ENCODE results near the gene SELENOO. TPM values are rescaled to one million over a fixed set of nuclear protein-coding genes. Genes with fewer than 3 reads are reported as not detected.

SELENOO gene
- polyA plus RNA-seq, 10 donors: 6.8 to 16.9 (median 12.4) TPM

- DNase-seq: no peak
Measured at GRCh38 chr22:50251477-50252081, 50.8 kb downstream of the SELENOO start.

GRCh38 chr22:50252082-50253045 lies 51.6 kb downstream of the SELENOO start:
- DNase-seq: peak in 1 of 3 donors; percentile 75

GRCh38 chr22:50253046-50253915 lies 52.5 kb downstream of the SELENOO start:
- DNase-seq: no peak

GRCh38 chr22:50253941-50254340 lies 53.1 kb downstream of the SELENOO start:
- DNase-seq: no peak

GRCh38 chr22:50255099-50255498 lies 54.3 kb downstream of the SELENOO start:
- no peak for DNase-seq

GRCh38 chr22:50255607-50256006 lies 54.8 kb downstream of the SELENOO start:
- DNase-seq: no peak

GRCh38 chr22:50256258-50256862 lies 55.5 kb downstream of the SELENOO start:
- DNase-seq: no peak

- DNase-seq: no peak
Measured at GRCh38 chr22:50257041-50257440, 56.2 kb downstream of the SELENOO start.

- no peak for DNase-seq
Measured at GRCh38 chr22:50257451-50258360, 56.9 kb downstream of the SELENOO start.

GRCh38 chr22:50258361-50259292 lies 57.8 kb downstream of the SELENOO start:
- DNase-seq: no peak

- no peak for DNase-seq
Measured at GRCh38 chr22:50259302-50259701, 58.5 kb downstream of the SELENOO start.

- DNase-seq: no peak
Measured at GRCh38 chr22:50260434-50260800, 59.6 kb downstream of the SELENOO start.

- DNase-seq: peak in 2 of 3 donors; percentile 63 to 80
Measured at GRCh38 chr22:50260801-50261614, 60.2 kb downstream of the SELENOO start.

GRCh38 chr22:50261615-50262459 lies 61.0 kb downstream of the SELENOO start, which contains the start of gene MAPK12:
Gene MAPK12 (minus strand): TSS chr22:50261683. CDS start chr22:50261509, 174 bp downstream.
- DNase-seq: peak in 1 of 3 donors; percentile 50

GRCh38 chr22:50262460-50262911 lies 61.7 kb downstream of the SELENOO start:
- no peak for DNase-seq

- DNase-seq: no peak
Measured at GRCh38 chr22:50262973-50263617, 62.3 kb downstream of the SELENOO start.

Measured in muscle of back (tissue), 11 donors.